ENCODE measurements around the gene INSYN2B.

GRCh38 chr5:169871826-169872490 lies 108.3 kb downstream of the INSYN2B start:
- no peak for TF ChIP-seq CTCF (IDR thresholded peaks at IDR 0.05)
- TF ChIP-seq POLR2AphosphoS5 (IDR thresholded peaks at IDR 0.05), result no peak
